ENCODE data around the gene CCDC3.

- no peak for TF ChIP-seq CTCF (IDR thresholded peaks at IDR 0.05)
- TF ChIP-seq POLR2A (IDR thresholded peaks at IDR 0.05) = no peak
These were observed 63.2 kb downstream of the CCDC3 start for GRCh38 chr10:12938271-12938670.

Data from uterus (tissue), 2 donors.